HCT116 (cell line): ENCODE data around the gene CYBRD1. TPM values are rescaled to one million over a fixed set of nuclear protein-coding genes. Genes with fewer than 3 reads are reported as not detected.

ENCODE experiments used
- ATAC-seq: fragments of 200-7000 bp; cut with Tn5 transposase; 2 replicates; pipeline ENCODE4 v1.9.1; 2020; ENCODE audit warnings: mild to moderate bottlenecking, moderate library complexity
- BruUV-seq: library from RNA; stranded (reverse); fragments of 400-500 nt; replicated peaks from 2 replicates; lab custom pipeline; 2021; lab: Mats Ljungman, UMichigan
- CTCF ChIA-PET: fragments of 300-600 bp; sonication (Branson Sonifier 250); formaldehyde crosslinking; loops from one replicate; lab custom pipeline; 2021; ENCODE audit warnings: antibody characterized with exemption; lab: Charles Lee
- POLR2A ChIA-PET: fragments of 300-600, 350-600 bp; sonication (Branson Sonifier 250); formaldehyde crosslinking; loops from one replicate; lab custom pipeline; 2021; ENCODE audit warnings: antibody characterized with exemption; lab: Charles Lee
- RAD21 ChIA-PET, 2 experiments: fragments of 300-600 bp; sonication (Branson Sonifier 250); formaldehyde crosslinking; loops; one replicate each; lab custom pipeline; 2023; ENCODE audit warnings: low total read pairs in 2 of 2; ENCODE audit not compliant: uncharacterized antibody in 2 of 2, unreplicated experiment in 2 of 2, low non-redundant PET in 1 of 2; lab: Charles Lee
- DNase-seq: peaks from one replicate; pipeline ENCODE4 v3.0.0-alpha.2; 2010; ENCODE audit warnings: low read depth, low spot score
- H2AFZ ChIP-seq: fragments of 200-600 bp; shearing (Covaris generic), sonication (generic); 2 replicates; pipeline ENCODE4 v1.6.1; 2017; ENCODE audit warnings: low read depth, mixed run types, mixed read lengths, antibody characterized with exemption, low read length; ENCODE audit not compliant: poor library complexity, severe bottlenecking
- H3K27ac ChIP-seq: 2 replicates; pipeline ENCODE4 v1.5.1; 2012; ENCODE audit warnings: low read depth, low read length
- H3K27me3 ChIP-seq: fragments of 200-600 bp; sonication (generic); 2 replicates; pipeline ENCODE4 v1.6.1; 2016; ENCODE audit warnings: mixed run types, low read length, mixed read lengths; ENCODE audit not compliant: insufficient read depth
- H3K36me3 ChIP-seq, 2 experiments: fragments of 200-500 bp in 1 of 2; fragments of 200-600 bp in 1 of 2; sonication (Bioruptor generic) in 1 of 2; sonication (generic) in 1 of 2; 2 replicates each; pipeline versions ENCODE4 v1.5.1 to v1.6.1; 2014 to 2016; ENCODE audit warnings: low read length in 2 of 2, inconsistent platforms in 1 of 2, mixed read lengths in 1 of 2, mixed run types in 1 of 2; ENCODE audit not compliant: insufficient read depth in 2 of 2, control insufficient read depth in 1 of 2
- H3K4me1 ChIP-seq, 2 experiments: fragments of 200-600 bp in 1 of 2; sonication (generic) in 1 of 2; 2 replicates each; pipeline versions ENCODE4 v1.5.1 to v1.6.1; 2012 to 2017; ENCODE audit warnings: low read length in 2 of 2, inconsistent platforms in 1 of 2, mild to moderate bottlenecking in 1 of 2, mixed read lengths in 1 of 2, mixed run types in 1 of 2, moderate library complexity in 1 of 2; ENCODE audit not compliant: insufficient read depth in 2 of 2, control insufficient read depth in 1 of 2
- H3K4me2 ChIP-seq: fragments of 200-600 bp; sonication (generic); 2 replicates; pipeline ENCODE4 v1.6.1; 2017; ENCODE audit warnings: mixed run types, low read length, mixed read lengths
- H3K4me3 ChIP-seq, 2 experiments: fragments of 200-600 bp in 1 of 2; sonication (generic) in 1 of 2; replicated peaks in 1 of 2; 2 replicates each; pipeline ENCODE4 v1.5.1; 2011 to 2016; ENCODE audit warnings: low read length in 2 of 2, control low read depth in 1 of 2, low read depth in 1 of 2, mild to moderate bottlenecking in 1 of 2, mixed read lengths in 1 of 2, mixed run types in 1 of 2
- H3K79me2 ChIP-seq: fragments of 200-600 bp; sonication (generic); 2 replicates; pipeline ENCODE4 v1.6.1; 2017; ENCODE audit warnings: mild to moderate bottlenecking, mixed run types, low read length, moderate library complexity, mixed read lengths; ENCODE audit not compliant: insufficient read depth
- H3K9ac ChIP-seq: fragments of 200-600 bp; sonication (generic); 2 replicates; pipeline ENCODE4 v1.6.1; 2016; ENCODE audit warnings: low read length, mixed read lengths
- H3K9me2 ChIP-seq: fragments of 200-600 bp; sonication (generic), shearing (Covaris generic); 2 replicates; pipeline ENCODE4 v1.6.1; 2017; ENCODE audit warnings: mixed run types, mild to moderate bottlenecking, moderate library complexity; ENCODE audit not compliant: insufficient read depth
- H3K9me3 ChIP-seq, 2 experiments: fragments of 200-500 bp in 1 of 2; fragments of 200-600 bp in 1 of 2; sonication (Bioruptor generic) in 1 of 2; sonication (generic) in 1 of 2; 2 replicates each; pipeline ENCODE4 v1.6.1; 2014 to 2017; ENCODE audit warnings: low read length in 2 of 2, mixed read lengths in 2 of 2, inconsistent platforms in 1 of 2, low read depth in 1 of 2, mild to moderate bottlenecking in 1 of 2, mixed run types in 1 of 2, moderate library complexity in 1 of 2; ENCODE audit not compliant: control insufficient read depth in 1 of 2, insufficient read depth in 1 of 2
- H4K20me1 ChIP-seq: fragments of 200-600 bp; sonication (generic), shearing (Covaris generic); 2 replicates; pipeline ENCODE4 v1.6.1; 2017; ENCODE audit warnings: mixed run types, mild to moderate bottlenecking, moderate library complexity; ENCODE audit not compliant: insufficient read depth
- CBX3 ChIP-seq: IDR thresholded peaks from 2 replicates; pipeline ENCODE4 v1.6.1; 2012; ENCODE audit warnings: low read depth
- CEBPB ChIP-seq: IDR thresholded peaks from 2 replicates; pipeline ENCODE4 v1.6.1; 2012; ENCODE audit warnings: low read depth
- CTCF ChIP-seq, 3 experiments: fragments of 200-600 bp in 1 of 3; sonication (generic) in 1 of 3; IDR thresholded peaks in 2 of 3; conservative IDR thresholded peaks in 1 of 3; 2 replicates each; pipeline ENCODE4 v1.5.1; 2012 to 2017; ENCODE audit warnings: low read depth in 2 of 3, low read length in 2 of 3, antibody characterized with exemption in 1 of 3, borderline replicate concordance in 1 of 3, control low read depth in 1 of 3, mild to moderate bottlenecking in 1 of 3, mixed read lengths in 1 of 3, mixed run types in 1 of 3, moderate library complexity in 1 of 3; ENCODE audit not compliant: insufficient read depth in 1 of 3
- EGR1 ChIP-seq: IDR thresholded peaks from 2 replicates; pipeline ENCODE4 v1.6.1; 2012; ENCODE audit warnings: low read depth
- ELF1 ChIP-seq: IDR thresholded peaks from 2 replicates; pipeline ENCODE4 v1.6.1; 2012; ENCODE audit warnings: low read depth, borderline replicate concordance
- EZH2 ChIP-seq: fragments of 200-600 bp; sonication (generic); IDR thresholded peaks from 2 replicates; pipeline ENCODE4 v1.6.1; 2017; ENCODE audit warnings: antibody characterized with exemption, mixed run types
- EZH2phosphoT487 ChIP-seq: fragments of 200-600 bp; IDR thresholded peaks from 2 replicates; pipeline ENCODE4 v1.6.1; 2018; ENCODE audit warnings: antibody characterized with exemption, borderline replicate concordance
- FOSL1 ChIP-seq: IDR thresholded peaks from 2 replicates; pipeline ENCODE4 v1.6.1; 2012; ENCODE audit warnings: low read depth
- JUND ChIP-seq: IDR thresholded peaks from 2 replicates; pipeline ENCODE4 v1.6.1; 2012
- POLR2A ChIP-seq: IDR thresholded peaks from 2 replicates; pipeline ENCODE4 v1.7.0; 2011; ENCODE audit warnings: borderline replicate concordance; ENCODE audit not compliant: insufficient read depth, insufficient read length; ENCODE audit errors: extremely low read depth
- POLR2AphosphoS5 ChIP-seq: IDR thresholded peaks from 2 replicates; pipeline ENCODE4 v1.6.1; 2011; ENCODE audit warnings: mild to moderate bottlenecking, low read depth, low read length, moderate library complexity
- SP1 ChIP-seq: IDR thresholded peaks from 2 replicates; pipeline ENCODE4 v1.6.1; 2012; ENCODE audit warnings: low read depth
- TCF7L2 ChIP-seq: IDR thresholded peaks from 2 replicates; pipeline ENCODE4 v1.7.0; 2011; ENCODE audit warnings: borderline replicate concordance, inconsistent platforms; ENCODE audit not compliant: insufficient read depth, insufficient read length; ENCODE audit errors: extremely low read depth
- YY1 ChIP-seq: IDR thresholded peaks from 2 replicates; pipeline ENCODE4 v1.6.1; 2011; ENCODE audit warnings: low read length, low read depth, moderate library complexity, mild to moderate bottlenecking; ENCODE audit not compliant: insufficient replicate concordance; ENCODE audit errors: extremely low read depth
- ZBTB33 ChIP-seq: IDR thresholded peaks from 2 replicates; pipeline ENCODE4 v1.6.1; 2011; ENCODE audit warnings: mild to moderate bottlenecking, low read length, moderate library complexity; ENCODE audit not compliant: insufficient replicate concordance; ENCODE audit errors: extremely low read depth
- ZFX ChIP-seq: fragments of 450-650 bp; IDR thresholded peaks from 2 replicates; pipeline ENCODE4 v1.6.1; 2017
- ZNF274 ChIP-seq: fragments of 200-500 bp; sonication (Bioruptor generic); IDR thresholded peaks from 2 replicates; pipeline ENCODE4 v1.6.1; 2014; ENCODE audit warnings: mild to moderate bottlenecking, low read depth, low read length, inconsistent platforms
- intact Hi-C: fragments of 100-400 bp; cut with micrococcal nuclease; formaldehyde crosslinking; loops from 2 replicates; pipeline ENCODE4 v1.10.0; 2022
- total RNA-seq: library from RNA; stranded (reverse); gene quantifications from one replicate; pipeline ENCODE4 v1.2.1, GENCODE V29; 2021; ENCODE audit not compliant: unreplicated experiment
- TF ChIP-seq, protein P1 (sequence below): IDR thresholded peaks from 2 replicates; pipeline ENCODE4 v1.6.1; 2012
- TF ChIP-seq, protein P2 (sequence below): IDR thresholded peaks from 2 replicates; pipeline ENCODE4 v1.6.1; 2012

The CYBRD1 gene
- total RNA-seq, 1 experiment from 2014 or later, result 14.9 TPM

GRCh38 chr2:171583566-171583965 lies 61.3 kb downstream of the CYBRD1 start (continued):
- no peak for TF ChIP-seq ZBTB33
- TF ChIP-seq, protein P1, sequence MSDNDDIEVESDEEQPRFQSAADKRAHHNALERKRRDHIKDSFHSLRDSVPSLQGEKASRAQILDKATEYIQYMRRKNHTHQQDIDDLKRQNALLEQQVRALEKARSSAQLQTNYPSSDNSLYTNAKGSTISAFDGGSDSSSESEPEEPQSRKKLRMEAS, result no peak
- no peak for TF ChIP-seq ZNF274

DNA sequence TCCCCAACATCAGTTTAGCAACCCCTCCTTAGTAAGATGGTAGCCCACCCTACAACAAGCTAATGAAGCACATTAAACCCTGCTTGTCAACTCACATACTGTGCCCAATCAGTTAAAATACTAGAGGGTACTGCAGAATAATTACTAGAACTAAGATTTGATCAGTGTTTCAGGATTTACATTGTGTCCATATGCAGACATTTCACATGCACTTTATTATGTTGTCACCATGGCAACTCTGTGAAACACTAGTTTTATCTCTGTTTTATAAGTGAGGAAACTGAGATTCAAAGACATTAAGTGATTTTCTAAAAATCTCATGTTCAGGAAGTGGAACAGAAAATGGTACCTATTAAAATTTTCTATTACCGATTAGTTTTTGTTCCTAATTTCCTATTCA lies 61.7 kb downstream of the CYBRD1 start:
- no peak overlapping the region for H2AFZ ChIP-seq
- TF ChIP-seq EGR1 (no peak), CTCF (IDR thresholded peaks at IDR 0.05 in 2 of 3, conservative IDR thresholded peaks at IDR 0.05 in 1 of 3; ENCODE audit: borderline replicate concordance in 1 of 3, insufficient read depth in 1 of 3, low read depth in 2 of 3, low read length in 2 of 3) (no peak), EZH2 (no peak), ZFX (no peak), POLR2A (no peak), TCF7L2 (no peak), FOSL1 (no peak), YY1 (no peak), JUND (no peak), ELF1 (no peak), CBX3 (no peak), ZBTB33 (no peak), SP1 (no peak), EZH2phosphoT487 (no peak), POLR2AphosphoS5 (no peak), CEBPB (no peak)
- TF ChIP-seq, protein P2, sequence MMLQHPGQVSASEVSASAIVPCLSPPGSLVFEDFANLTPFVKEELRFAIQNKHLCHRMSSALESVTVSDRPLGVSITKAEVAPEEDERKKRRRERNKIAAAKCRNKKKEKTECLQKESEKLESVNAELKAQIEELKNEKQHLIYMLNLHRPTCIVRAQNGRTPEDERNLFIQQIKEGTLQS, result no peak

More for the DNA sequence above, 61.7 kb downstream of the CYBRD1 start:
- Histone ChIP-seq H3K9me3 (no peaks in the 10 kb centered on the region), H3K4me2 (no peak overlapping the region), H3K9me2 (no peaks in the 10 kb centered on the region), H3K27me3 (no peaks in the 10 kb centered on the region), H3K36me3 (no peaks in the 10 kb centered on the region), H3K4me3 (no peak overlapping the region), H3K9ac (no peak overlapping the region), H3K79me2 (no peaks in the 10 kb centered on the region), H3K27ac (no peak overlapping the region), H3K4me1 (no peaks in the 10 kb centered on the region), H4K20me1 (no peaks in the 10 kb centered on the region)
- ChIA-PET POLR2A (interaction anchor here (1.2 kb wide), 1 partner anchor 10 kb away, joined by 3 read pairs; no protein-coding TSS in a partner anchor), RAD21 (no interaction called here), CTCF (no interaction called here)
- no TSS peak for BruUV-seq
- intact Hi-C loops, result no loop called here
- DNase-seq (no peak), ATAC-seq (no peak)
